Stimulated activated CD4-positive, alpha-beta T cell treated with anti-CD3 and anti-CD28 coated beads, Interleukin-1b, Interleukin-23, amount 100 ng/mL, for 48 hours (primary cell): Measurements from ENCODE around the gene ATP6V1E1.
"Not testable (repeated sequence)": the region's sequence is repeated elsewhere in the genome, so short reads cannot be mapped to it uniquely, and the experiment has no call there.

ENCODE experiments used
- DNase-seq: peaks from one replicate; pipeline ENCODE4 v3.0.0-alpha.2; 2020

The ATP6V1E1 gene

DNA sequence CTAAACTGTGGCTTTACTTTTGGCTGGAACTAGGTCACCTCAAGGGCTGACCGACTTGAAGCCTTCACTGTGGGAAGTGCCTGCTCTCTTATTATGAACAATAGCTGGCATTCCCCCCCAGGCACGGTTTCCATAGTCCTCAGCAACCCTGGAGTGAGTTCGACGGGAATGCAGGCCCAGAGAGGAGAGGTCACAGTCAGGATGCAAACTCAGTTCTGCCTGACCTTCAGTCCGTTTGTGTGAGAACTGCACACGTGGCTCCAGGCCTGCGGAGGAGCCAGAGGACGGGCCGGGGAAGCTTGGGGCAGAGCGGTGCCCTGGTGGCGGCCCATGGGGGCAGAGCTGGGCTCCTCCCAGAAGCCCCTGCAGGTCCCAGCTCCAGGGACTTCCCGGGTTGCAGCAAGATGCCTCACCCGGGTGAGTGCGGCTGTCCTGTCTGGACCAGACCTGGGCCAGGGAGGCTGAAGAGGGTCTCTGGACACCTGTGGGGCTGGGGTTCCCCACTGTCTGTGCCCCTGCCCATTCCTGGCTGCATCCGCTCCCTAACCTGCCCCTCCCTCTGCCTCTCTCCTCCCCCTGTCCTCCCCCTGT lies 48.0 kb downstream of the ATP6V1E1 start:
- DNase-seq: no peak

DNA sequence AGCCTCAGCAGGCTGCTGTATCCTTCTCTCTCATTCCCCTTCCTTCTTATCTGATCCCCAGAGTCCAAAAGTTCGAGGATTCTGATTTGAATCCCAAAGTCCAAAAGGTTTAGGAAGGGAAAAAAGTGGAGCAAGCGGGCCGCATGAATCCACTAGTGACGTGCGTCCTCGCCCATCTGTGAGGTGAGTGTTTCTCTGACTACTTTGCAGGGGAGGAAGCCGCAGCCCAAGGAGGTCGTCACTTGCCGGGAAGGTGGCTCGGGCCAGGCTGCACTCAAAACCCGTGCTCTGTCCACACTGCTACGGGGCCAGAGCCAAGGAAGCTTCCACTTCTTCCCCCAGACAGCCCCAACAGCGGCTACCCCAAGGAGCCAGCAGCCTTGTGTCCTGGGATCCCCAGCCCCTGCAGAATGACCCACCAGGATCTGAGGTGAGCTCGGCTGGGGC lies 49.0 kb downstream of the ATP6V1E1 start:
- no peak for DNase-seq

DNA sequence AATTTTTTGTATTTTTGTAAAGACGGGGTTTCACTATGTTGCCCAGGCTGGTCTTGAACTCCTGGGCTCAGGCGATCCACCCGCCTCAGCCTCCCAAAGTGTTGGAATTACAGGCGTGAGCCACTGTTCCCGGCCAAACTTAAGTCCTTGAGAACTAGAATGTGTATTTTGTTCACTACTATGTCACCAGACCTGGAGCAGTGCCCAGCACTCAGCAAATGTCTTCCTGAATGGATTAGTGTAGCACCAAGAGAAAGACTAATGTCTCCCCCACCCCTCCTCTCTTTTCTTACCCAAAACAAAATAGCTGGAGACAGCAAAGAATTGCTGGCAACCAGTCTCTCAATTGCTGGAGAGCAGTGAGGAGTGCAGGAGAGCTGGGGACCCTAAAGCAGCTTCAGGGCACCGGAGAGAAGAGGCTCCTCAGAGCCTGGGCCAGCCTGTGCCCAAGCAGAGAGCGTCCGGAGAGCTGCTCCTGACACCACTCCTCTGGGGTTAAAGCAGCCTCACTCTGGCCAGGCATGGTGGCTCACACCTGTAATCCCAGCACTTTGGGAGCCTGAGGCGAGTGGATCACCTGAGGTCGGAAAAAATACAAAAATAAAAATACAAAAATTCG lies 50.3 kb downstream of the ATP6V1E1 start:
- DNase-seq: no peak

DNA sequence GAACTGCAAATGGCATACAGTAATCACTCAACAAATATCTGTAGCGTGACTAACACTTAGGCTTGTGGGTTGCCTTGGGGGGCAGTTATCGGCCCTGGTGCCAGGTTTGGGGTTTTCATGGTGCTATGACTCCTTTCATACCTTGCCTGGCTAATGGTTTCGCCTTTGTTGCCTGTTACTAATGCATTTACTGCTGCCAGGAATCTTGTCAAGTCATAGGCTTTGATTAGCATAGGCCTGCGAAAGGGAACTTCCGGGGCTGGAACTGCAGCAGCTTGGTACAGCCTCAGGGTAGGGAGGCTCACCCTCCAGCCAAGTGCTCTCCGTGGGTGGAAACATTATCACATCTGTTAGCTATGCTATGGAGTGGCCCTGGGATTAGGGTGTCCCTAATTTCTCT lies 52.1 kb downstream of the ATP6V1E1 start:
- peak; percentile 32 for DNase-seq

DNA sequence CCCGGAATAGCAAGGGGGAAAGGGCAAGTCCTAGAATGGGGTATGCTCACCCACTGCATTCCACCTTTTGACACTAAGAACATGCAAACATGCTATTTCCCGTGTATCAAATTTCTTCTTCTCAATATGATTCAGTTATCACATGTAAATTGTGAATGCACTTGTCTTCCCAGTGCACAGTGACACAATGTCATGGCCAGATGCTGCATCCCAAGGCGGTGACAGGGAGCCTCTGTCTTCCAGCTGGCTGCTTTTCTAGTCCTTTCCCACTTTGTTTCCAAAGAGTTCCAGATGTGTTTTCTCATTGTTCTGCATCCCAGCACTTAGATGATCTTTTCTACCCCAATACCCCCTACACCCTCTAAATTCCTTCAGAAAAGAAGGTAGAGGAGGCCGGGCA lies 52.9 kb downstream of the ATP6V1E1 start:
- DNase-seq: no peak

DNA sequence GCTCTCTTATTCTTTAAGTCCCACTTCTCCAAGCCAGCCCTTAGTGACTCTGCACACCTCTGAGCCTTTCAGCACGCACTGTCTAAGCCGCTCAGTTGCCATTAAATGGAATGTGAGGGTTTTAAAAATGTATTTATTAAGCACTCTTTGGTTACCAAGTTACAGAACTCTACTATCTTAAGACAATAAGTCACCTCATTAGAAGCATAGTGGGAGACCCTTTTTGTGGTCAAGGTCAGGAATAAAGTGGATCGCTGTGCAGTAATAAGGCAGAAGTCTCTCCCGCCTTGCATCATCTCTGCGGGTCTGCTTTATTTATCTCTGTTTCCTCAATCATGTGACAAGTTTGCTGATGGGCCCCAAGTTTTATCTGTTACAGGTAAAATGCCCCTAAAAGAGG lies 53.4 kb downstream of the ATP6V1E1 start:
- no peak for DNase-seq

DNA sequence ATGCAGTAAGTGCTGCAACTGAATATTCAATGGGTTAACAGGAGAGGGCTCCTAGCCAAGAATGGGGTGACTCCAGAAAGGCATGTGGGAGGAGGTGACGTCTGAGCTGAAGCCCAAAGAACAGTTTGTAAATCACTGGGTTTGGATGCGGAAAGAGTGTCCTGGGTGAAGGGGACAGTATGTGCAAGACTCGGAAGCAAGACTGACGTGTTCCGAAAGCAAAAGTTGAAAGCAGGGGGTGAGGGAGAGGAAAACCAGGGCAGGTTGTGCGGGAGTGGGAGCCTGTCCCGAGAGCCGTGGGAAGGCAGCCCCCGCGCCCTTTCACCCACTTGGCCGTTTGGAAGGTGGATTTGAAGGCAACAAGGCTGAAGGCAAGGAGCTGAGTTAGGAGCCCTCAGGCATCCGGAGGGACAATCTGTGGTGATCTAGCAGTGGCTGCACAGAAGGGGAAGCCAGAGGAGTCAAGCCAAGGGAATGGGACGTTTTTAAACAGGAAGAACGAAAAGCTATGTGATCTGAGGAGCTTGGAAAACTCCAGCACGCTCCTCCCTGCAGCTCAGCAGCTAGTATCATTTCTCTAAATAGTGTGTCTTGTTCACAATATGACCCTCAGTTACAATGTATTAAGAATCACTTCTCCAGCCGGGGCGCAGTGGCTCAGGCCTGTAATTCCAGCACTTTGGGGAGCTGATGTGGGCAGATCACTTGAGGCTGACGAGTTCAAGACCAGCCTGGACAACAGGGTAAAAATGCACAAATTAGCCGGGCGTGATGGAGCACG lies 57.5 kb downstream of the ATP6V1E1 start:
- no peak for DNase-seq

DNA sequence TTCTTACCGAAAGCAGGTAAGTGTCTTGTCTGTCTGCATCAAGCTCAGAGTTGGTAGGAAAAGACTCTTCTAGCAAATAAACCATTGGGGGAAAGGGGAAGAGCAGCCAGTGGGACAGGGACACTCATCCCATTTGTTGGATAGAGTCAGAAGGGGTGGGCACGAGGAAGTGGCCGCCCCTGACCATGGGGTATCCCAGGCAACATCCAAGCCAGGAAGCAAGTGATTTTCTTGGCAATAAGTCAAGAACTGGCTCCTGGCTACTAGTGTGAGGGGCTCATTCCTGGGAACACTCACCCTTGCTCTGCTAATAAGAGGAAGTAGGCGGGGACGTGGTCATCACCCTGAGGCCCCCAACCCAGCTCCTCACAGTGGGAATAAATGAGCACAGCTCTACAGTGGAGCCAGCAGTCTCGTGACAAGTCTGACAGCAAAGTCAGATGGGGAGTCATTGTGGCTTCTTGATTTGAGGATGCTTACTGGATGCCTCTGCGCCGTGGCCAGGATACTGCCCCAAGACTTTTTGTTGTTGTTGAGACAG lies 58.5 kb downstream of the ATP6V1E1 start:
- no peak for DNase-seq

DNA sequence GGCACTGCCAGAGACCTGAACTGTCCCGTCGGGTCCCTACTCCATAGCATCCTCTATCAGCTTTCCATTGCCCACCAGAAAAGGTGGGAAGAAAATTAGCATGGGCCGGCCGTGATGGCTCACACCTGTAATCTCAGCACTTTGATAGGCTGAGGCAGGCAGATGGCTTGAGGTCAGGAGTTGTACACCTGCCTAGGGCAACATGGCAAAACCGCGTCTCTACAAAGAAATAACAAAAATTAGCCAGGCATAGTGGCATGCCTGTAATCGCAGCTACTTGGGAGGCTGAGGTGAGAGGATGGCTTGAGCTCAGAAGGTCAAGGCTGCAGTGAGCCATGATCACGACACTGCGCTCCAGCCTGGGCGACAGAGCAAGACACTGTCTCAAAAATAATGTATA lies 61.8 kb downstream of the ATP6V1E1 start:
- no peak for DNase-seq

DNA sequence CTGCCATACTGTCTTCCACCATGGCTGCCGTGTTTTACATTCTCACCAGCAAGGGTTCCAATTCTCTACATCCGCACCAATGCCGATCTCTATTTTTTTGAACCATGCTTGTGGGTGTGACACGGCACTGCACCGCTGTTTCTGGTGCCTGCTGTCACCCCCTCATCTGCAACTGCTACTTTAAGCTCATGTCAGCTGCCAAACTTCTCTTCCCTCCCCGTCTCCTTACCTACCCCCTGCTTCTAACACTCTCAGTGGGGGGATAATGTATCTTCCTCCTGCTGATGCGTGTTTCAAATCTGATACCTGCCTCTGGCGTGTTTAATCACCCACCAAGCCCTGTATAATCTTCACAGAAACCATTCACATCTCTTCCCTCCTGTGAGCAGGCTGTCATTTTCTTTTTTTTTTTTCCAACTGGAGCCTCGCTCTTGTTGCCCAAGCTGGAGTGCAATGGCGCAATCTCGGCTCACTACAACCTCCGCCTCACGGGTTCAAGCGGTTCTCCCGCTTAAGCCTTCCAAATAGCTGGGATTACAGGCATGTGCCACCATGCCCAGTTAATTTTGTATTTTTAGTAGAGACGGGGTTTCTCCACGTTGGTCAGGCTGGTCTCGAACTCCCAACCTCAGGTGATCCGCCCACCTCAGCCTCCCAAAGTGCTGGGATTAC lies 62.4 kb downstream of the ATP6V1E1 start:
- DNase-seq: not testable (repeated sequence)

DNA sequence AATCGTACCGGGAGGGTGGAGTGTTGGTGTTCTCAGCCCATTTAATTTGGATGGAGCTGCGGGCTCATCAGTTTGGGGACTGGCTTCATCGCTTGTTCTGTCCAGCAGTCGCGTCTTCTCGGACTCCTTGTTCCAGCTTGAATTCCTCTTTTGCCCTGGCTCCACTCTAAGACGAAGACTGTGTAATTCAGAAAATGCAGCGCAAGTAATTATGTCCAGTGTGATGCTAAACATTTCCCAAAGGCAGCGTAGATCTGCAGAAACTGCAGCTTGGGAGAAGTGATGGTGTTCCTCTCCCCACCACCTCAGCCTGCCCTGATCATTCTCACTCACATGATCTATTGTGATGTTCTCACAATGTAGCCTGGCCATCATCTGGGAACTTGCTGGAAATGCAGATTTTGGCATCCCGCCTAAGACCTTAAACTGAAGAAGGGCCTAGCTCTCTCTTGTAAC lies 64.6 kb downstream of the ATP6V1E1 start:
- no peak for DNase-seq

DNA sequence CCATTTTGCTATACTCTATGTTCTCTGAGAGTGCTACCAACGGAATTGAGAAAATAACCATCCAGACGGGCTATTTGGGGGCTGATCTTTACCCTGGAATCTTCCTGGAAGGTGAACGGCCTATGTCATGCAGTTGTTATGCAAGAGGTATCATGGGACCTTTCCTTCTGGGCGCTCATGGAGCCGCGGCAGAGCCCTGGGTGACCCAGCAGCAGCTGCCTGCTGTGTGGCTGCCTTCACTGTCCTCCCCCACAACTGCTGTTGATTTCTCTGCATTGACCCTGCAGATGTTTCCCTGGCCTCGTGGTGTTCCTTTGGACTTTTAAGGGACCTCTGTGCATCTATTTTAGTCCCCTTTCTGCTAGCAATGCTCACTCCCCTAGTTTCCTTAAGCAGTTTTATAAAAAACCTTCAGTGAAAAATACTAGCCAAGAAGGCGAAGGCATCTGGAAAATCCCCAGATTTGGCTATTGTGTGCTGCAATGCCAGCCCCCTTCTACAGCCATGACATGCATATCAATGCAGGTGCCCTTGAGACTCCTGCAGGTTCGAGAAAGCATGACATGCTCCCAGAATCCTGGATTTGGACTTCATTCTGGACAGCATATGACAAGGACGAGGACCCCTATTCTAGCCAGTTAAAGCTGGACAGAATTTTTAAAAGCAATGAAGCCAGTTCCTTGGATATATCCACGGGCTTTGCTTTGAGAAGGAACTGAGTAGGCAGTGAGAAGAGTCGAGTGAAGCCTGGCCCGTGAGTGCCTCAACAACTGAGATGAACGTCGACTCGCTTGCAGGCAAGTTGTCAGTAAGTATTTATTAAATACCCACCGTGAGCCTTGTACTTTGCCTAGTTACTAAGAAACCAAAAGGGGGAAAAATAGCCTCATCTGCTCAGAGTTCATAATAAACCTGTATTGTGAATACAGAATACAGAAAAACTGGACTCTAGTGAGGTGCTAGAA lies 65.4 kb downstream of the ATP6V1E1 start, which contains the start of gene SLC25A18:
SLC25A18 (plus strand) TSS at position 593 of the 965 bp plus-strand sequence. CDS start 16,447 bp downstream, outside the sequence.
- DNase-seq: no peak

DNA sequence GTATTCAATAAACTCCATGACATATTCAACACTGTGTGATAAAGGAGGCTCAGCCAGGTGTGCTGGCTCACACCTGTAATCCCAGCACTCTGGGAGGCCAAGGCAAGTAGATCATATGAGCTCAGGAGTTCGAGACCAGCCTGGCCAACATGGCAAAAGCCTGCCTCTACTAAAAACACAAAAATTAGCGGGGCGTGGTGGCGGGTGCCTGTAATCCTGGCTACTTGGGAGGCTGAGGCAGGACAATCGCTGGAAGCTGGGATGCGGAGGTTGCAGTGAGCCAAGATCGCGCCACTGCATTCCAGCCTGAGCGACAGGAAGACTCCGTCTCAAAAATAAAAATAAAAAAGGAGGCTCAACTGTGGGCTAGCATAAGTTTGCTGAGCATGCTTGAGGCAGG lies 69.4 kb downstream of the ATP6V1E1 start:
- no peak for DNase-seq

DNA sequence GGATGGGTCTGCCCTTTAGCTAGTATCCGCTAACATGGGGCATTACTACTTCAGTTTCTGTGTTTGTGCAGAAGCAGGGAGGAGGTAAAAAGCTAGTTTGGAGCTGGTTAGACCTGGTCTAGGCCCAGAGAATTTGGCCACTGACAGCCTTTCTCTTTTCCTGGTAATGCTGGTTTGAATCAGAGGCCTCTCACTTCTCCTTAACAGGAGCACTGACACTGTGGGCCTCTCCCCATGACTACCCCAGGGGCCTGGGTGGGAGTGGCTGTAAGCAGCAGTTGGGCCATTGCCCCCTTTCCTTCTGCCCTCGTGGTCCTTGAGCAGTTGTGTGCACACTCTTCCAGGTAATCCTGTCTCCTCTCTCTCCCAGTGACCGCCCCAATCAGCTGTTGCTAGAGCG lies 73.7 kb downstream of the ATP6V1E1 start:
- DNase-seq: no peak

DNA sequence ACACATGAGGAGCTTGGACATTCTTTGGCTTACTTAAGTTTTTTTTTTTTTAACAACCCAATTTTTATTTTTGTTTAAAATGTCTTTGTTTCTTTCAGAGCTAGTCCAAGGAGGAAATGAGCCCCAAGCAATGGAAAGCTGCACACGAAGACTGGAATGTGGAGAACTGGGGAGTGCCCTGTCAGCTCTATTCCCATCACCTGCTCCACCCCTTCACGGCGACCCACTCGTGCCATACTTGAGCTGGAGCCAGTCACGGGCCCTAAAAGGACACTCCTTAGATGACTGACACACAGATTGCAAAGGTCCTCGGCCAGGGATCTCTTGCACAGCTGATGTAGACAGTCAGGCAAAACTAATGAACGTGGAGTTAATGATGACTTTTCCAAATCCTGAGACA lies 75.8 kb downstream of the ATP6V1E1 start:
- no peak for DNase-seq

DNA sequence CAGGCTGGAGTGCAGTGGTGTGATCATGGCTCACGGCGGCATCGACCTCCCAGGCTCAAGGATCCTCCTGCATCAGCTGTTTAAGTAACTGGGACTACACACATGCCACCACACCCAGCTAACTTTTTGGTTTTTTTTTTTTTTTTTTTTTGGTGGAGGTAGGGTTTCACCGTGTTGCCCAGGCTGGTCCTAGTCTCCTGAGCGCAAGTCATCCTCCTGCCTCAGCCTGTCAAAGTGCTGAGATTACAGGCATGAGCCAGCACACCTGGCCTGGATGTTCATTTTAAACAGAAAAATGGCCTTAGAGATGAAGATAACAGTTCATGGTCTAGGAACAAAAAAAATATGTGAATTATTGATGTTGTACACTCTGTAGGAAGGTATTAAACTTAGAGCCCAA lies 78.9 kb downstream of the ATP6V1E1 start:
- DNase-seq: no peak

DNA sequence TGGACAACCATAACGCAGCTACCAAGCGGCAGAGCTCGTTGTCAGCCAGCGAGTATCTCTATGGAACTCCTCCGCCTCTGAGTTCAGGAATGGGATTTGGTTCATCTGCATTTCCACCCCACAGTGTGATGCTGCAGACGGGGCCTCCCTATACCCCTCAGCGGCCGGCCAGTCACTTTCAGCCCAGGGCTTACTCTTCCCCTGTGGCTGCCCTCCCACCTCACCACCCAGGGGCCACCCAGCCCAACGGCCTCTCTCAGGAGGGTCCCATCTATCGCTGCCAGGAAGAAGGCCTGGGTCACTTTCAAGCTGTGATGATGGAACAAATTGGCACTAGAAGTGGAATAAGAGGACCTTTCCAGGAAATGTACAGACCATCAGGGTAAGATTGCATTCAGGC lies 79.4 kb downstream of the ATP6V1E1 start:
- no peak for DNase-seq

DNA sequence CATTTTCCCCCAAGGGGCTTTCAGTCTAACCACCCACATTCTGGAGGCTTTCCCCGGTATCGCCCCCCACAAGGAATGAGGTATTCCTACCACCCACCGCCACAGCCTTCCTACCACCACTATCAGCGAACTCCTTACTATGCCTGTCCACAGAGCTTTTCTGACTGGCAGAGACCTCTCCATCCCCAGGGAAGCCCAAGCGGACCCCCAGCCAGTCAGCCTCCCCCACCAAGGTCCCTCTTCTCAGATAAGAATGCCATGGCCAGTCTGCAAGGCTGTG lies 79.9 kb downstream of the ATP6V1E1 start:
- no peak for DNase-seq

DNA sequence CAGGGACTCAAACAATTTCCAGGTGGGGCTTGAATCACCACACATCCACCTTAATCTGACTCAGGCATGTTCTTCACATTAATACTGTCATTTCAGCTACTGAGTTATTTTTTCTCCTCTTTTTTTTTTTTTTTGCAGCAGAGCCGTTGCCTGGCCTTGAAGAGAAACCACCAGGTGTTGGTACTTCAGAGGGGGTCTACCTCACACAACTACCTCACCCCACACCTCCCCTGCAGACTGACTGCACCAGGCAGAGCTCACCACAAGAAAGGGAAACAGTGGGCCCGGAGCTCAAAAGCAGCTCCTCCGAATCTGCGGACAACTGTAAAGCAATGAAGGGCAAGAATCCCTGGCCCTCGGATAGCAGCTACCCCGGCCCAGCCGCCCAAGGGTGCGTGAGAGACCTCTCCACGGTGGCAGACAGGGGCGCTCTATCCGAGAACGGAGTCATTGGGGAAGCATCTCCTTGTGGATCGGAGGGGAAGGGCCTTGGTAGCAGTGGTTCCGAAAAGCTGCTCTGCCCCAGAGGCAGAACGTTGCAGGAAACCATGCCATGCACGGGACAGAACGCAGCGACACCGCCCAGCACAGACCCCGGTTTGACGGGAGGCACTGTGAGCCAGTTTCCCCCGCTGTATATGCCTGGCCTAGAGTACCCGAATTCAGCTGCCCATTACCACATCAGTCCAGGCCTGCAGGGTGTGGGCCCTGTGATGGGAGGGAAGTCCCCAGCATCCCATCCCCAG lies 80.4 kb downstream of the ATP6V1E1 start:
- DNase-seq: no peak

DNA sequence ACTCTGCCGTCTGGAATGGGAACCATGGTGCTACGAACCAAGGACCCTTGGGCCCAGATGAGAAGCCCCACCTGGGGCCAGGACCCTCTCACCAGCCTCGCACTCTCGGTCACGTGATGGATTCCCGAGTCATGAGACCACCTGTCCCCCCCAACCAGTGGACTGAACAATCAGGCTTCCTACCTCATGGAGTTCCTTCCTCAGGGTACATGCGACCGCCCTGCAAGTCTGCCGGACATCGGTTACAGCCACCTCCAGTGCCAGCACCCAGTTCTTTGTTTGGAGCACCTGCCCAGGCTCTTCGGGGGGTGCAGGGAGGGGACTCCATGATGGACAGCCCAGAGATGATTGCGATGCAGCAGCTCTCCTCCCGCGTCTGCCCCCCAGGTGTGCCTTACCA lies 86.1 kb downstream of the ATP6V1E1 start:
- DNase-seq: no peak
